Measurements from ENCODE around the gene ARL9. TPM values are rescaled to one million over a fixed set of nuclear protein-coding genes. Genes with fewer than 3 reads are reported as not detected.

The ARL9 gene
- total RNA-seq, 3 donors from 2014 or later (not counting 1 experiment from before 2014, with no cell fraction given) = 0.27 to 0.49 TPM; not detected in 1

DNA sequence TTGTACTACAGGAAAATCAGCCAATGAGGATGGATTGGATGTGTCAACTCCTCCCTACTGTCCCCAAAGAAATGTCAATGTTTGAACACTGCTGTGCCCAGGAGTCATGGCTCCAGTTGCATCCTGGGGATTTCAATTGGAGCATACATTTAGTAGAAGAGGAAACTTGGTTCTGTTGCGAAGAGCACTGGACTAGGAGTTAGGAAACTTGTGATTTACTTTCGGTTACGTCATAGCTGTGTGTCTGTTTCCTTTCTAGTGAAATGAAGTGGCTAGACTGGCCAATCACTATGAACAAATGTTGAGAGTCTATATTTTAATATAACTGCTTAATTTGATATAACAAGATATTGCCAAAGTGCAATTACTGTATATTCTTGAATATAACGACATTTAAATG lies 35.2 kb downstream of the ARL9 start:
- intact Hi-C loops (cut with micrococcal nuclease) = no loop called here
- H3K27me3 ChIP-seq (ENCODE audit: control insufficient read depth, insufficient read depth, low read length) = no peaks in the 10 kb centered on the region
- no peaks in the 10 kb centered on the region for H3K9me3 Mint-ChIP-seq
- H3K36me3 Mint-ChIP-seq = no peaks in the 10 kb centered on the region
- peaks cover 4% of the 10 kb centered on the region for H3K4me1 ChIP-seq (ENCODE audit: control insufficient read depth, insufficient read depth, low read length)
- peaks cover 16 to 18% of the 10 kb centered on the region in 2 donors for H3K27me3 Mint-ChIP-seq (ENCODE audit: low read depth in 2 of 2)
- H3K4me3 Mint-ChIP-seq = no peak overlapping the region
- no peaks in the 10 kb centered on the region for H3K36me3 ChIP-seq (ENCODE audit: control insufficient read depth, insufficient read depth, low read length)
- no peak overlapping the region for H3K27ac ChIP-seq (ENCODE audit: low read length)
- ATAC-seq (no peak), DNase-seq (no peak)
- no peak overlapping the region for H3K27ac Mint-ChIP-seq
- TF ChIP-seq, protein P1, sequence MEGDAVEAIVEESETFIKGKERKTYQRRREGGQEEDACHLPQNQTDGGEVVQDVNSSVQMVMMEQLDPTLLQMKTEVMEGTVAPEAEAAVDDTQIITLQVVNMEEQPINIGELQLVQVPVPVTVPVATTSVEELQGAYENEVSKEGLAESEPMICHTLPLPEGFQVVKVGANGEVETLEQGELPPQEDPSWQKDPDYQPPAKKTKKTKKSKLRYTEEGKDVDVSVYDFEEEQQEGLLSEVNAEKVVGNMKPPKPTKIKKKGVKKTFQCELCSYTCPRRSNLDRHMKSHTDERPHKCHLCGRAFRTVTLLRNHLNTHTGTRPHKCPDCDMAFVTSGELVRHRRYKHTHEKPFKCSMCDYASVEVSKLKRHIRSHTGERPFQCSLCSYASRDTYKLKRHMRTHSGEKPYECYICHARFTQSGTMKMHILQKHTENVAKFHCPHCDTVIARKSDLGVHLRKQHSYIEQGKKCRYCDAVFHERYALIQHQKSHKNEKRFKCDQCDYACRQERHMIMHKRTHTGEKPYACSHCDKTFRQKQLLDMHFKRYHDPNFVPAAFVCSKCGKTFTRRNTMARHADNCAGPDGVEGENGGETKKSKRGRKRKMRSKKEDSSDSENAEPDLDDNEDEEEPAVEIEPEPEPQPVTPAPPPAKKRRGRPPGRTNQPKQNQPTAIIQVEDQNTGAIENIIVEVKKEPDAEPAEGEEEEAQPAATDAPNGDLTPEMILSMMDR (IDR thresholded peaks at IDR 0.05) = no peak
- 97% methylated on average over 3 of the region's 4 CpGs for WGBS (ENCODE audit: insufficient coverage)
- no peaks in the 10 kb centered on the region for H3K9me3 ChIP-seq (ENCODE audit: control insufficient read depth, insufficient read depth, low read length)
- no peak overlapping the region for H3K4me3 ChIP-seq (ENCODE audit: low read length)
- H3K4me1 Mint-ChIP-seq = peaks cover 6 to 7% of the 10 kb centered on the region in 2 donors

DNA sequence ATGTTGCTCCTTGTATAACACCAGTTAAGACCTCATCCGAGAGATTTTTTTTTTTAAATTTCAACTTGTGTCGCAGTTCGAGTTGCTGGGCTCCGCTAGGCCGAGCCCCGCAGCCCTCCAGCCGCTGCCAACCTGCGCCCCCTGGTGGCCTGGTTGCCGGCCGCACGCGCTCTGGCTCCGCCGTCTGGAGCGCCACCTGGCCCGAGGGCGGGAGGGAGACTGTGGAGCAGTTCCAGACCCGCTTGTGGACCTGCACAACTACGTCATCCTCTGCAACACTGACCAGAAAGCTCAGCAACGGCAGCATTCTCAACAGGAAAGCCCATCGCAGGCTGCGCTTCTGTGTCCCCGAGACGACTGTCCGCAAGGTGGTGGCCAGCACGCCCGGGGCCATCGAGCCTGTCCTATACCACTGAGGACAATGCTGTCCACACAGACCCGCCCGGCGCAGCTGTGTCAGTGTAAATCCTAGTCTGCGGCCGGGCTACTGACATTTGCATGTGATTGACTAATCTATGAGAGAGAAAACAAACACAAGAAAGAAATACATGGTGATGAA lies 39.1 kb downstream of the ARL9 start:
- no peak overlapping the region for H3K27ac ChIP-seq (ENCODE audit: low read length)
- H3K9me3 ChIP-seq (ENCODE audit: control insufficient read depth, insufficient read depth, low read length) = no peaks in the 10 kb centered on the region
- H3K4me1 ChIP-seq (ENCODE audit: control insufficient read depth, insufficient read depth, low read length) = peaks cover 4% of the 10 kb centered on the region
- H3K27me3 ChIP-seq (ENCODE audit: control insufficient read depth, insufficient read depth, low read length) = no peaks in the 10 kb centered on the region
- Mint-ChIP-seq H3K4me1 (peaks cover 7 to 11% of the 10 kb centered on the region in 2 donors), H3K27ac (peak overlapping the region in 1 of 2 donors; percentile 14), H3K4me3 (peak overlapping the region; percentile 72), H3K27me3 (ENCODE audit: low read depth in 2 of 2) (peaks cover 15% of the 10 kb centered on the region in 2 donors), H3K9me3 (no peaks in the 10 kb centered on the region), H3K36me3 (no peaks in the 10 kb centered on the region)
- DNase-seq = peak; percentile 83 to 90
- intact Hi-C loops (cut with micrococcal nuclease) = loop anchor here (1.0 kb wide), 1 partner anchor 119 kb away; no protein-coding TSS in a partner anchor
- 5% methylated on average over 33 of the region's 33 CpGs for WGBS (ENCODE audit: insufficient coverage)
- no peaks in the 10 kb centered on the region for H3K36me3 ChIP-seq (ENCODE audit: control insufficient read depth, insufficient read depth, low read length)
- H3K4me3 ChIP-seq (ENCODE audit: low read length) = peak overlapping the region; percentile 16
- peak; percentile 96 to 100 (median 100) for ATAC-seq
- TF ChIP-seq, protein P1 (IDR thresholded peaks at IDR 0.05) = peak; percentile 99

- WGBS (ENCODE audit: insufficient coverage) = 86% methylated on average over 8 of the region's 8 CpGs
- Mint-ChIP-seq H3K27ac (no peak overlapping the region), H3K36me3 (no peaks in the 10 kb centered on the region), H3K4me1 (peaks cover 0 to 5% of the 10 kb centered on the region in 2 donors), H3K4me3 (no peak overlapping the region), H3K27me3 (ENCODE audit: low read depth in 2 of 2) (peaks cover 2 to 3% of the 10 kb centered on the region in 2 donors), H3K9me3 (no peaks in the 10 kb centered on the region)
- Histone ChIP-seq H3K4me3 (ENCODE audit: low read length) (no peak overlapping the region), H3K4me1 (ENCODE audit: control insufficient read depth, insufficient read depth, low read length) (no peaks in the 10 kb centered on the region), H3K9me3 (ENCODE audit: control insufficient read depth, insufficient read depth, low read length) (no peaks in the 10 kb centered on the region), H3K27me3 (ENCODE audit: control insufficient read depth, insufficient read depth, low read length) (no peaks in the 10 kb centered on the region), H3K27ac (ENCODE audit: low read length) (no peak overlapping the region), H3K36me3 (ENCODE audit: control insufficient read depth, insufficient read depth, low read length) (no peaks in the 10 kb centered on the region)
- TF ChIP-seq, protein P1 (IDR thresholded peaks at IDR 0.05) = no peak
- DNase-seq = no peak
- no peak for ATAC-seq
- intact Hi-C loops (cut with micrococcal nuclease) = no loop called here
Observed at GRCh38 chr4:56550642-56551041, 45.1 kb downstream of the ARL9 start.

- DNase-seq (no peak), ATAC-seq (no peak)
- intact Hi-C loops (cut with micrococcal nuclease) = no loop called here
- H3K9me3 Mint-ChIP-seq = no peaks in the 10 kb centered on the region
- H3K27me3 Mint-ChIP-seq (ENCODE audit: low read depth in 2 of 2) = peaks cover 7 to 12% of the 10 kb centered on the region in 2 donors
- Histone ChIP-seq H3K27ac (ENCODE audit: low read length) (no peak overlapping the region), H3K27me3 (ENCODE audit: control insufficient read depth, insufficient read depth, low read length) (peaks cover 2% of the 10 kb centered on the region), H3K9me3 (ENCODE audit: control insufficient read depth, insufficient read depth, low read length) (no peaks in the 10 kb centered on the region), H3K4me3 (ENCODE audit: low read length) (no peak overlapping the region), H3K4me1 (ENCODE audit: control insufficient read depth, insufficient read depth, low read length) (no peaks in the 10 kb centered on the region), H3K36me3 (ENCODE audit: control insufficient read depth, insufficient read depth, low read length) (no peaks in the 10 kb centered on the region)
- WGBS (ENCODE audit: insufficient coverage) = 100% methylated on average over 1 of the region's 2 CpGs
- no peak overlapping the region for H3K4me3 Mint-ChIP-seq
- peaks cover 0 to 5% of the 10 kb centered on the region in 2 donors for H3K4me1 Mint-ChIP-seq
- TF ChIP-seq, protein P1 (IDR thresholded peaks at IDR 0.05) = no peak
- H3K36me3 Mint-ChIP-seq = no peaks in the 10 kb centered on the region
- H3K27ac Mint-ChIP-seq = no peak overlapping the region
Observed at GRCh38 chr4:56551516-56551915, 45.9 kb downstream of the ARL9 start.
